ENCODE data around the gene PALS1. TPM values are rescaled to one million over a fixed set of nuclear protein-coding genes. Genes with fewer than 3 reads are reported as not detected.

PALS1 gene
- 100 to 1,000 TPM in 3 of 4 donors, 10 to 100 TPM in 1; 90.6 to 154 (median 135) TPM for polyA plus RNA-seq (ENCODE audit: insufficient read length in 4 of 4)

DNA sequence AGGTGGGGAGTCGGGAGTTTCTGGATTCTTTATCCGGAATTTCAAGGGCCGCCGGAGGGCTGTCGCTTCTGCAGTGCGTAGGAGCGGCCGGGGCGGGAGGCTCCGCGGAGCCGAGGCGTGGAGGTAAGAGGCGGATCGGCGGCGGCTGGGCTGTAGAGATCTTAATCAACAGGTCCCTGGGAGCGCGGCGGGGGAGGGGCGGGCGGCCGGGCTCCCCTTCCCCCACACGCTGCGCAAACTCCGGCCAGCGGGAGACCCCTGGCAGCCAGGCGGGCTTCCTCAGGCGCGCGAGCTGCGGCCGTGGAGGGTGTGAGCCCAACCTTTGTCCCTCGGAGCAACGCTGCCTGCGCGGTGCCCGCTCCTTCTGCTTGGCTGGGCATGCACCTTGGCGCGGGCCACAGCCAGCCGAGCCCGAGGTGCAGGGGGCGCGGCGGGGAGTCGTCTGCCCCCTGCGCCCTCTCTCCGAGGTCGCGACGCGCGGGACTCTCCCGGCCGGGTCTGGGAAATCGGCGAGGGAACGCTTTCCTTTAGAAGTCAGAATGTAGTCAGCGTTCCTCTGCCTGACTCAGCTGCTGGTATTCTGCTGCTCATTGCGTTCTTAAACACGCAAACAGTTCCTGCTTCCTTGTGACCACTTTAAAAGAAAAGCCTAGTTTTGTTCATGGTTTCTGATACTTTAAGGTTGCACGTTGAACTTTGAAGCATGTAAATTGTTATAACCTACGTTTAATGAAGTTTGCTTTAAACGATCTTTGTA, at the start of gene PALS1:
TSS of gene PALS1 (plus strand) at position 25 of the 757 bp plus-strand sequence. CDS start 37,736 bp downstream, outside the sequence.
- peak in 3 of 4 donors; percentile 48 to 85 (median 78) for DNase-seq (ENCODE audit: low read depth in 4 of 4, low spot score in 2 of 4)

DNA sequence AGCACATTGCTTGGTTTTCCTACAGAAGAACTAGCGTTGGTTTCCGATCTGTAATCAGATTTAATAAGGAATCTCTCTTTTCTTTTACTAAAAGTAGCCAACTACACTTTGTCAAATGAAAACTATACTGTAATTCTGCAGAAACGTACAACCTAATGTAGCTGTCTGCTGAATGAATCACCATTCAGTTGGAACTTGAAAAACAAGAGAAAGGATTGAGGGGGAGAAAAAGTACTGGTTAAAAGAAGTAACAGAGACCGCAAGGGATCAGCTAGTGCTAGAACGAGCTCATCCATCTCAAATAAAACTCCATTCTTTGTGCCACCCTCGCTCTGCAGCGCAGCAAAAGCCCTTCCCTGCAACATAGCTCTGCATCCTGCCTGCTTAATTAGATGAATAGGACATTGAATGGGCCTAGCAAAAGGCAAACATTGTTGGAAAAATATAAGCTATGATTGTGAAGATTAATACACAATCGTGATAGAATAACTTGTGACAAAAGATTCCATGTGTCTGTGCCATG, 49.4 kb upstream of the PALS1 start:
- no peak for DNase-seq (ENCODE audit: low read depth in 4 of 4, low spot score in 2 of 4)

DNA sequence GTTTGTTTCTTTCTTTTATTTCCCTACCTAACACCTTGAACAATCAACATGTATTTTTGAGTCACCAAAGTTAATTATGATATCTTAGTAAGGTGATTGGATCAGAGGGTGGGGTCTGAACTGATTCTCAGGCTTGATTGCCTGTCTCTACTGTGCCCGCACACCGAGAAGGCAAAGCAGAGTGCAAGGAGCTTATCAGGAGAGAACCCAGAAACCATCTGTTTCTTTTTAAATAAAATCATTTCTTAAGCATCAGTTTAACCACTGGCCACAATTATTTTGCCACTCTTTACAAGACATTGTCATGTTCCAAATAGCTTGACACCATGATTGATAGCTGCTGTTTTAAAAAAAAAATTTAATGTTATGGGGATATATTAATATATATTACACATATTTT, 48.9 kb upstream of the PALS1 start:
- DNase-seq (ENCODE audit: low read depth in 4 of 4, low spot score in 2 of 4) = no peak

DNA sequence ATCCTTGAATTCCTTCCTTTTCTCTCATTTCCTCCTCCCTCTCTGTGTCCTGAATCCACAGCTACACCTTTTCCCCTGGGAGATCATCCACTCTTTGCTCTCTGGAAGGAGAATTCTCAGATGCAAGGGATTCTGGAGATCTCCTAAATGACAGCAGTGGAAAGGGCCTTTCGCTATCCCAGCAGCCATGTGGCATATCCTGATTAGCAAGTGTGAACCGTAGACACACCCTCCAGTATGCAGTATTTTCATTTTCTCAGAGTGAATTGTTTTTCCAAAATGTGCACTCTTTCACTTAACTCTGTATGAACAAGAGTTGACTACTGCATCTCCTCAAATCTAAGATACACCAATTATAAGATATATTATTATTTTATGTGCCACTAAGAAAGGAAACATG, 46.0 kb upstream of the PALS1 start:
- DNase-seq (ENCODE audit: low read depth in 4 of 4, low spot score in 2 of 4) = no peak

DNA sequence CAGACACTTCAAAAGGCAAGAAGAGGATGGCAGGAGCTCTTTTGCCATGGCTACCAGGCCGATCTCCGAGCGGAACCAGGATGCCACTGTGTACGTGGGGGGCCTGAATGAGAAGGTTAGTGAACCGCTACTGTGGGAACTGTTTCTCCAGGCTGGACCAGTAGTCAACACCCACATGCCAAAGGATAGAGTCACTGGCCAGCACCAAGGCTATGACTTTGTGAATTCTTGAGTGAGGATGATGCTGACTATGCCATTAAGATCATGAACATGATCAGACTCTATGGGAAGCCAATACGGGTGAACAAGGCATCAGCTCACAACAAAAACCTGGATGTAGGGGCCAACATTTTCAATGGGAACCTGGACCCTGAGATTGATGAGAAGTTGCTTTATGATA, 42.2 kb upstream of the PALS1 start:
- no peak for DNase-seq (ENCODE audit: low read depth in 4 of 4, low spot score in 2 of 4)

DNA sequence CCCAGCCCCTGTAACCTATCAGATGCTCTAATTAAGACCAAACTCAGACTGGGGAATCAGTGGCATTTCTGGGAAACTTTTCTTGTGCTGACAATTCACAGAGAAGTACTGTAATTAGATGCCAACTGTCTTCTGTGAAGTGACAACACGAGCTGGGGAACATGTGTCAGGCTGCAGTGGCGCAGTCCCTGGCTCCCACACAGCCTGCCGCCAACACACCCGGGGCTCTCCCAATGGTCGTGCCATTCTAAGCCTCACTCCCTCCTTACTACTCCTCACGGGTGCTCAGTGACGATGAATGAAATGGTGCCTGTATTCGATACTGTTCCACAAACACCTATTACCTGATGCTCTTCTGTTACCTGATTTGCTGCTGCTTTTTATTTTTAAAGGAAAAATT, 33.4 kb upstream of the PALS1 start:
- no peak for DNase-seq (ENCODE audit: low read depth in 4 of 4, low spot score in 2 of 4)

DNA sequence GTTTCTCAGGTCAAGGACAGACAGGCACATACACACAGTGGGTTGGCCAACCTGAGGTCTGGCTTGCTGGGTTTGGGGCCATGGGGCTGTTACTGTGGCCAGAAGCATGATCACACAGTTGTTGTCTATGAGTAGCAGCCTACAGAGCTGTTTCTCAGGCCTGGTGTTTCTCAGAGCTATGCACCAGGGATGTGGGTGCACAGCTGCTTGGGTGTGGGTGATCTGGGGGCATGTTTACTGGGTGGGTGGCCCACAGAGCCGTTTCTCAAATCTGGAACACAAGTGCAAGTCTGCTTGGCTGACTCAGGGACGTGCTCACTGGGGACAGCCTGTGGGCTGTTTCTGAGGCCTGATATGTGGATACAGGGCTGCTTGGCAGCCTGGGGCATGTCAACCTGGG, 23.1 kb upstream of the PALS1 start:
- DNase-seq (ENCODE audit: low read depth in 4 of 4, low spot score in 2 of 4) = no peak

DNA sequence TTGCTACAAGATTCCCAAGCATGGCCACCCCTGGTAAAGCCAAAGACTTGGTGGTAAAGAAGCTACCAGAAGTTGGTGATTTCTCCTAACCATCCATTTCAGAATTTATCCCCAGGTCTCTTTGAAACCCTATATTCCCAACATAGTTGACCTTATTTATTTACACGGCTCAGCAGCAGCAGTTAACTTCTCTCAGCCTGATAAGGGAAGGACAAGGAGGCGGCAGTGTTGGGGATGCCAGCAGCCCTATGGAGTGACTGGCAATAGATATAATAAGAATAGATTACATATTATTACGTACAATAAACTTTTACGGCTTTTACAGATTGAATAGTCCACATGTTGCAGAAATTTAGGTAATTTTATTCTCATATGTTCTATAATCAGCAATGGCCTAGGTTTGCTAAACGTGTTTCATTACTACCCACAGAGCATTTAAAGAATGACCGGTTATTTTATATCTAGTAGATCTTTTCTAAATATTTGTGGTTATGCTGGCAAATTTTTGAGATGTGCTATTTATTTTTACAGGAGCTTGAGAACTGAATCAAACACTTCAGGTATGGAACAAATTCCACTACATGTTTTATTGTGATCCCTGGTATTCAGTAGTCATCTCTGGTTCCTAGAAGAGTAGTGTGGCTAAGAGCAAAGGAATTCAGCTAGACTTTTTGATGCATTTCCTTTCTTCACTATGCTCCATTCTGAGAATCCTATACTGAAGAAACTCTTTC, 19.8 kb upstream of the PALS1 start:
- no peak for DNase-seq (ENCODE audit: low read depth in 4 of 4, low spot score in 2 of 4)

DNA sequence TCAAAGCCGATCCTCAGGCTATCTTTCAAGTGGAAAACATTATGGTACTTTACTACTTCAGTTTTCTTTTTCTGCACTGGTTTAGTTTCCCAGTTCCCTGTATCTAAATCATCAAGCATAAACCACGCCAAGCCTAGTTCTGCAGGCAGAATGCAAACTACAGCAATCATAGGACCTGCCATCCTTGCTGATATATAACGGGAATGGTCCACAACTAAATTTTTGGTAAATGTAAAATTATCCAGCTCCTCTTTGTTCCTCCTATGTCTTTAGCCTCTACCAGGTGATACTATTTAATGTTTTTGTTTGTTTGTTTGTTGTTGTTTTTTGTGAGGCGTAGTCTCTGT, 19.3 kb upstream of the PALS1 start:
- DNase-seq (ENCODE audit: low read depth in 4 of 4, low spot score in 2 of 4) = no peak

DNA sequence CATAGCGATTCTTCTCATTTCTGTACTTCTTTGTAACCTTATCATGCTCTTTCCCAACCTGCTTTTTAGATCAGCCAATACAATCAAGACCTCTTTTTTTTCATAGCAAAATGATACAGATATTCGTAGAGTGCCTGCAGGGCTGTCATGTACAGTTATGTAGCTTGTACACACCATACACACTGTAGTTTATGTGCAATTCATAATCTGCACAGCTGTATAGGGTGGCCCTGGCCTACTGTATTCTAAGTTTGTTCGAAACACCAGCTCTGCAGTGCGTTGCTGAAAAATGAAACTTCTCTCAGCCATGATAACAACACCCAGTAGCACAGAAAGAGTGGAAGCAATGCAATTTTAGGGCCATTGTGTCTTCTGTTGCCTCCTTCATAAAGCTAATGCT, 15.7 kb upstream of the PALS1 start:
- no peak for DNase-seq (ENCODE audit: low read depth in 4 of 4, low spot score in 2 of 4)

DNA sequence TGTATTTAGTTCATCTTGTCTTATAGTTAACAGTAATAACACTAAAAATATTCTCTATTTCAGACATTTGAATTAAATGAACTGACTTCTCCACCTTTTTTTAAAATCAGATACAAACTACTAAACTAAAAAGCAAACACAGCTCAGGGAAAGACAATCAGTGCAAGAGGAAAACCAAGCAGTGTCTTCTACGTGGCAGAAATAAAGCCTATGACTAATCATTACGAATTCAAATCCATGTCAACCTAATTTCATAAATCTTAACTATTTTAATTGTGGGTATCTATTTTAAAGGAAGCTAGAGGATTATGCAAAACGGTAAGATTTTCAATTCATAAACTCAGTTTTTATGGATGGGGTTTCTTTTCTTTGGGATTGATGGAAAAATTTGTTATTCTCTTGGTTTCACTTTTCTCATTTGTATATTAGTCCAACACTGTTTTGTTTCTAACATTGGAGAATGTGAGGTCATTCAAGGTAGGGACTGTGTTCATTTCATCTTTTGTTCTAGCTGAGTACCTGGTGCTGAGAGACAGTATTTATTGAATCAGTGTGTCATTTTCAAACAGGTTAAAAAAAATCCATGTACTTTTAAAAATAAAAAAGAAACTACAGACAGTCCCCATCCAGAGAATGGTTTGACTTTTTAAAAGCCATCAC, 12.8 kb upstream of the PALS1 start:
- no peak for DNase-seq (ENCODE audit: low read depth in 4 of 4, low spot score in 2 of 4)

DNA sequence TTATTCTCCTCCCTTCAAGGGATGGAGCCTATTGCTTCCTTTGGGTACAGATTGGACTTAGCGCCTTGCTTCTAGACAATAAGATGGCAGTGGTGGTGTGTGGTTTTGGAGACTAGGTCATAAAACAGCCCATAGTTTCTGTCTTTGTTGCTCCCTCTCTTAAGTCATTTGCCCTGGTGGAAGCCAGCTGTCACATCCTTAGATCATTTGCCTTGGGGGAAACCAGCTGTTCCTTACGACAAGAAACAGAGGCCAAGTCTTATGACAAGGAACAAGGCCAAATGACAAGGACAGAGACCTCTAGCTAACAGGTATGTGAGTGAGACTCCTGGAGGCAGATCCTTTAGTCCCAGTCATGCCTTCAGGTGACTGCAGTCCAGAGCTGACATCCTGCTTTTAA, 9.2 kb upstream of the PALS1 start:
- peak in 1 of 4 donors; percentile 7 for DNase-seq (ENCODE audit: low read depth in 4 of 4, low spot score in 2 of 4)

DNA sequence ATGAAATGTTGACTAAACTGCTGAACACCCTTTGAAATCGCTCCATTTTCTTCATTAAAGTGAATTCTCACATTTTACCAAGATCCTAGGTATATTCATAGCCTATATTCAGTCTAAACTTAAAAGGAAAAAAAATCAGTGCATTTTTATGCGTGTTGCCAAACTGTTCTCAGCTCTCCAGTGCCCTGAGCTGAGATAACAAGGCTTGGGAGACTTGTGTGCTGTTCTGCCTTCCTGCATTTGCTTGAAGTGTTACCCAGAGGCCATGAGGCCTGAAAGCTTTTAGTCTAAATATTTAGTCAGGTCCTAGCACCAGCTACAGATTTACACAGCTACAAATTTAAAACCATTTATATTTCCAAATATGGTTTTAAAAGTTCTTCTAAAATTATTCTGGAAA, 8.6 kb upstream of the PALS1 start:
- no peak for DNase-seq (ENCODE audit: low read depth in 4 of 4, low spot score in 2 of 4)

DNA sequence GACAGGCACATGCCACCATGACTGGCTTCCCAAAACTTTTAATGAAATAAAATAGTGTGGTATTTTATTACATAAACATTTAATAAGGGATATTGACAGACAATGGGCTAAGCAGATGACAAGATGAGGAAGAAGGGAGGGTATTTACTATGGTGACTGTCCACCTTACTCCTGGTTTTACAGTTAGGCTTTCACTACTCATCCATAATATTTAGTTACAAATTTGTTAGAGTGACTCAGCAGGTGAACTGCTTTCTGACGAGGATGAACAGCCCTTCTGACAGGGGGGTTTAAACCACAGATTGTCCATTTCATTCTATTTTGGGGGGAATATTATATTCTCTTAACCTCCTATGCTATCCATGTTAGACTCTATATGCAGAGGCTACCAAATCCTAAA, 3.6 kb upstream of the PALS1 start:
- no peak for DNase-seq (ENCODE audit: low read depth in 4 of 4, low spot score in 2 of 4)

DNA sequence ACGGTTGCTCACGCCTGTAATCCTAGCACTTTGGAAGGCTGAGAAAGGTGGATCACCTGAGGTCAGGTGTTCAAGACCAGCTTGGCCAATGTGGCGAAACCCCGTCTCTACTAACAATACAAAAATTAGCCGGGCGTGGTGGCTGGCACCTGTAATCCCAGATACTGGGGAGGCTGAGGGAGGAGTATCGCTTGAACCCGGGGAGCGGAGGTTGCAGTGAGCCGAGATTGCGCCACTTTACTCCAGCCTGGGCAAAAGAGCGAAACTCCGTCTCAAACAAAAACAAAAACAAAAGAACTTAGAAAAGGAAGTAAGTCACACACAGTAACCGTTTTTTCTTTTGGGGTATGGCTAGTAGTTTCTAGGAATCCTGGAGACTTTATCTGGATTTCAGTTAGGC, 1.7 kb upstream of the PALS1 start:
- no peak for DNase-seq (ENCODE audit: low read depth in 4 of 4, low spot score in 2 of 4)

DNA sequence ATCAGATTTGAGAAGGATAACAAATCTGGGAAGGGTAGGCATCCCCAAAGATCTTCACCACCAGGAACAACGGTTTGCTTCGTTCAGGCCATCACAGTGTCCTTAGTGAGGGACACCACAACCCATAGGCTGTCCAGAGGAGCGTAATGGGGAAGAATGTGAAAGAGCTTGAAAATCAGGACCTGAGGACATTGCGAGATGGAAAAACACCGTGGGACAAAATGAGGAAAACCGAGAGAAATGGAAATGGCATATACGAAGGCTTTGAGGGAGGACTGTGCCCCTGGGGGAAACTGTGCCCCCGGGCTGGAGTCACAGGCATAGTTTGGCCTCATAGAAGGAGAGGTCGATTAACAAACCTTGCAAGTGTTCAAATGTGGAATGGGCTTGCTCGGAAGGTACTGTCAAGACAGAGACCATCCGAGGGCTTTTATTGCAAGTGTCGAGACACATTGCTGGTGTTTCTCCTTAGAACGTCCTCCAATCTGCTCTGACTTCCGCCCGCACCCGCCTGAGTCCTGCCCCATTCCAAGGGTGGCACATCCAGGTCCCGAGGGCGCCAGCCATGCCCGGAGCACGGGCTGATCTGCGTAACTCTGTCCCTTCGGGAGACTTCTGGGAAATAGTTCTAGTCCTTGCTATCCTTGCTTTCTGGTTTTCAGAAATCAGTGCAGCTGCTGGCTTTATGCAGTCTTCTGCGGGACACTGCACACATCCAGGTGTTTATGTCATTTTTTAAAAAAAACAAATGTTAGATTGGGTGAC, 885 bp upstream of the PALS1 start:
- peak in 1 of 4 donors; percentile 3 for DNase-seq (ENCODE audit: low read depth in 4 of 4, low spot score in 2 of 4)

DNA sequence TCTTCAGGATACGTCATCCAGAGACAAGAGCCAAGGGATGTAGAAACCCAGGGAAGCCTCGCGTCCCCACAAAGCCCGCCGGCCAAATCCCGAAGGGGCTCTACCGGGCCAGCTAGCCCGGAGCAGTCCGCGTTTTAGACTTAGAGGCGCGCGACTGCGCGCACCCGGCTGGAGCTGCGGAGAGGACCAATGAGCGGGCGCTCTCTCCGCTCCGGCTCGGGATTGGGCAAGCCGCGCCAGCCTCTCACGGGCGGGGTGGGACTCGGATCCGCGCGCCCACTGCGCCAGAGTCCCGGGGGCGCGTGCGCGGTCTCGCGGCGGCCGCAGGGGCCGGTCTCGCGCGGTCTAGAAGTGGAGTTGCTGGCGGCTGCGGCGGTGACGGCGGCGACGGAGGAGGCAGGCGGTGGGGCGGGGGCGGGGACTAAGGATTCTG, 241 bp upstream of the PALS1 start:
- DNase-seq (ENCODE audit: low read depth in 4 of 4, low spot score in 2 of 4) = peak in 3 of 4 donors; percentile 84 to 93 (median 93)

DNA sequence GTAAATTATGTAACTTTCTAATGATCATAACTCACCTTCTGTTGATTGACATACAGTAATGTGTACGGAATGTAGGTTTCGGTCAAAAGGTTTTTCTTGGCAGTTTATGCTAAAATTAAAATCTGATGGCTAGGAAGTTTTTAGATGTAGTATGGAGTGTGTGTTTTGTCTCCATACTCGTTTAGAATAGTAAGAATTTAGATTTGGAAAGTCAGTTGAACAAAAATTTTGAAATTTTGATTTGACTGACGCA, 859 bp downstream of the PALS1 start:
- DNase-seq (ENCODE audit: low read depth in 4 of 4, low spot score in 2 of 4) = no peak

DNA sequence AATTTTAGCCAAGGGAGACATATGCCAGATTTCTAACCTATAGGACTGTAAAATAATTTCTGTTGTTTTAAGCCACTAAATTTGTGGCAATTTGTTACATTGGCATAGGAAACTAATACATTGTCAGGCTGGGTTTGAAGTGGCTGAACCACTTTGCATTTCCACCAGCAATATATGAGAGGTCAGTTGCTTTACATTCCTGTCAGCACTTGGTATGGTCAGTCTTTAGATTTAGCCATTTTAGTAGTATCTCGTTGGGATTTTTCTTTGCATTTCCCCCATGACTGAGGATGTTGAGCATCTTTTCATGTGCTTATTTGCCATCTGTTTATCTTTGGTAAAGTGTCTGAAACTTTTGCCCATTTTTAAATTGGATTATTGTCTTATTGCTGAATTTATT, 3.9 kb downstream of the PALS1 start:
- DNase-seq (ENCODE audit: low read depth in 4 of 4, low spot score in 2 of 4) = no peak

DNA sequence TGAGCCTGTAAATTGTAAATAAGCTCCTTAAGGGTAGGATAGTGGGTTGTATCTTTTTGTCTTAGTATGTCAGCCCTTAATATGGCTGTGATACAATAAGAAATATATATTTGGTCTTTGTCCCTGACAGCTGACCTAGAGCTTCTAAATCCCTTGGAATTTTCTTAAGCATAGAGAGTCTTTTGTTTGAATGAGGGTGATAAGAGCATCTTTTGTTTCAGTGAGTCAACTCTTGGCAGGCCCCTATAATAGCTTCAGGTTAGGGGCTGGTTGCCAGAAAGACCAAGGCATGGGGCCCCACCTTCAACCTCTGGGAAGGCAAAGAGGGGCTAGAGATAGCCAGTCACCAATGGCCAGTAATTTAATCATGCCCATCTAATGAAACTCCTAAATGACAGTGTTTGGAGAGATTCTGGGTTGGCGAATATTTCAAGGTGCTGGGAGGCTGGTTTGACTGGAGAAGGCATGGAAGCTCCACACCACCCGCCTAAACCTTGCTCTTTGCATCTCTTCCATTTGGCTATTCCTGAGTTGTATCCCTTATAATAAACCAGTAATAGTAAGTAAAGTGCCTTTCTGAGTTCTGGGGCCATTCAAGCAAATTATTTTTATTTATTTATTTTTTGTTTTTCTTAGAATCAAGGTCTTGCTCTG, 10.5 kb downstream of the PALS1 start:
- DNase-seq (ENCODE audit: low read depth in 4 of 4, low spot score in 2 of 4) = no peak
